Endothelial cell of umbilical vein (primary cell): ENCODE data around the gene C7orf25. TPM values are rescaled to one million over a fixed set of nuclear protein-coding genes. Genes with fewer than 3 reads are reported as not detected.

Source experiments
- BruUV-seq: library from RNA; stranded (reverse); fragments of 400-500 nt; replicated peaks from 2 replicates; lab custom pipeline; 2021; lab: Mats Ljungman, UMichigan
- CTCF ChIA-PET: fragments of 300-600, 350-600 bp; sonication (Branson Sonifier 250); formaldehyde crosslinking; loops from one replicate; lab custom pipeline; 2021; ENCODE audit warnings: antibody characterized with exemption, inconsistent platforms; lab: Charles Lee
- POLR2A ChIA-PET: fragments of 300-600, 350-600 bp; sonication (Branson Sonifier 250); formaldehyde crosslinking; loops from one replicate; lab custom pipeline; 2021; ENCODE audit warnings: antibody characterized with exemption, inconsistent platforms; lab: Charles Lee
- DNase-seq: peaks from one replicate; pipeline ENCODE4 v3.0.0-alpha.2; 2011; ENCODE audit warnings: low read depth, low spot score
- FAIRE-seq: peaks from 2 replicates; lab custom pipeline; 2011; peaks lifted over from hg19 to GRCh38; lab: Jason Lieb, UNC
- H2AFZ ChIP-seq: 2 replicates; pipeline ENCODE4 v1.6.0; 2012; ENCODE audit warnings: low read depth, low read length, control low read depth, inconsistent platforms
- H3K27ac ChIP-seq: 2 replicates; pipeline ENCODE4 v1.5.1; 2011; ENCODE audit warnings: low read depth, mild to moderate bottlenecking, control low read depth, low read length, moderate library complexity; ENCODE audit not compliant: insufficient read depth
- H3K27me3 ChIP-seq, 2 experiments: 2 replicates each; pipeline versions ENCODE4 v1.6.0 to v1.6.1; 2011; ENCODE audit warnings: low read length in 2 of 2, mixed read lengths in 1 of 2; ENCODE audit not compliant: control insufficient read depth in 2 of 2, insufficient read depth in 2 of 2
- H3K36me3 ChIP-seq, 2 experiments: 2 replicates in 1 of 2; 3 replicates in 1 of 2; pipeline ENCODE4 v1.5.1; 2011; ENCODE audit warnings: low read length in 2 of 2, mild to moderate bottlenecking in 1 of 2, moderate library complexity in 1 of 2; ENCODE audit not compliant: control insufficient read depth in 2 of 2, insufficient read depth in 2 of 2; ENCODE audit errors: extremely low read depth in 1 of 2
- H3K4me1 ChIP-seq: 3 replicates; pipeline ENCODE4 v1.5.1; 2011; ENCODE audit warnings: mild to moderate bottlenecking, low read length; ENCODE audit not compliant: control insufficient read depth, insufficient read depth; ENCODE audit errors: extremely low read depth
- H3K4me2 ChIP-seq: 2 replicates; pipeline ENCODE4 v1.6.1; 2011; ENCODE audit warnings: low read length, control low read depth, mixed read lengths; ENCODE audit not compliant: insufficient read depth
- H3K4me3 ChIP-seq, 3 experiments: fragments of 200-600 bp in 1 of 3; sonication (generic), shearing (Covaris generic) in 1 of 3; replicated peaks in 1 of 3; 2 replicates each; pipeline ENCODE4 v1.5.1; 2011 to 2016; ENCODE audit warnings: control low read depth in 3 of 3, low read length in 3 of 3, mild to moderate bottlenecking in 2 of 3, inconsistent platforms in 1 of 3, low read depth in 1 of 3, moderate library complexity in 1 of 3; ENCODE audit not compliant: insufficient read depth in 1 of 3
- H3K79me2 ChIP-seq: 2 replicates; pipeline ENCODE4 v1.6.0; 2012; ENCODE audit warnings: low read length, inconsistent platforms; ENCODE audit not compliant: control insufficient read depth, insufficient read depth
- H3K9ac ChIP-seq: replicated peaks from 2 replicates; pipeline ENCODE3; 2011; ENCODE audit warnings: low read length, control low read depth; ENCODE audit not compliant: insufficient read depth; ENCODE audit errors: extremely low read depth
- H3K9me1 ChIP-seq: replicated peaks from 3 replicates; pipeline ENCODE4 v1.6.0; 2011; ENCODE audit warnings: mild to moderate bottlenecking, low read length; ENCODE audit not compliant: control insufficient read depth, insufficient read depth; ENCODE audit errors: extremely low read depth
- H3K9me3 ChIP-seq: replicated peaks from 2 replicates; pipeline ENCODE4 v1.5.1; 2012; ENCODE audit warnings: low read length, inconsistent platforms; ENCODE audit not compliant: control insufficient read depth, insufficient read depth
- H4K20me1 ChIP-seq: replicated peaks from 2 replicates; pipeline ENCODE3; 2011; ENCODE audit warnings: mild to moderate bottlenecking, low read length; ENCODE audit not compliant: control insufficient read depth, insufficient read depth; ENCODE audit errors: extremely low read depth
- GATA2 ChIP-seq: IDR thresholded peaks from 2 replicates; pipeline ENCODE4 v1.7.0; 2011; ENCODE audit warnings: low read depth, mild to moderate bottlenecking, moderate library complexity, mixed read lengths, low read length; ENCODE audit not compliant: insufficient read length, insufficient read depth
- POLR2AphosphoS5 ChIP-seq: IDR thresholded peaks from 2 replicates; pipeline ENCODE4 v1.6.1; 2012; ENCODE audit warnings: low read depth, mild to moderate bottlenecking, control low read depth, low read length, moderate library complexity; ENCODE audit not compliant: insufficient read depth
- dilution Hi-C: fragments of 300-500 bp; cut with MboI; formaldehyde crosslinking; loops from one replicate; pipeline ENCODE4 v1.15.0; 2019; ENCODE audit warnings: low sequenced_read_pairs; ENCODE audit not compliant: extremely low pct_ligation_motif_present
- intact Hi-C: fragments of 100-400 bp; cut with micrococcal nuclease; formaldehyde crosslinking; loops from one replicate; pipeline ENCODE4 v1.10.0; 2022
- polyA plus RNA-seq, 4 experiments: library from polyadenylated mRNA; depleted of rRNA in 3 of 4; stranded (reverse) in 3 of 4; unstranded in 1 of 4; fragments of >200 nt; gene quantifications; 2 replicates each; pipeline versions ENCODE4 v1.2.1 to v1.2.3, GENCODE V29; 2011 to 2012; ENCODE audit warnings: missing spikeins in 1 of 4
- total RNA-seq: library from RNA; stranded (reverse); gene quantifications from 2 replicates; pipeline ENCODE4 v1.2.3, GENCODE V29; 2021
- TF ChIP-seq, protein P1 (sequence below), 2 donors: IDR thresholded peaks; 1 replicate in 1 of 2; 2 replicates in 1 of 2; pipeline ENCODE4 v1.5.1; 2011; ENCODE audit warnings: low read length in 2 of 2, mild to moderate bottlenecking in 2 of 2, moderate library complexity in 2 of 2, control low read depth in 1 of 2, inconsistent platforms in 1 of 2, low read depth in 1 of 2; ENCODE audit not compliant: insufficient read depth in 1 of 2; ENCODE audit errors: extremely low read depth in 1 of 2

C7orf25 gene
- total and polyA plus RNA-seq, 2 donors (not counting 3 experiments of a cell fraction or from before 2014, with no cell fraction given), result 1.4 to 4.5 TPM

DNA sequence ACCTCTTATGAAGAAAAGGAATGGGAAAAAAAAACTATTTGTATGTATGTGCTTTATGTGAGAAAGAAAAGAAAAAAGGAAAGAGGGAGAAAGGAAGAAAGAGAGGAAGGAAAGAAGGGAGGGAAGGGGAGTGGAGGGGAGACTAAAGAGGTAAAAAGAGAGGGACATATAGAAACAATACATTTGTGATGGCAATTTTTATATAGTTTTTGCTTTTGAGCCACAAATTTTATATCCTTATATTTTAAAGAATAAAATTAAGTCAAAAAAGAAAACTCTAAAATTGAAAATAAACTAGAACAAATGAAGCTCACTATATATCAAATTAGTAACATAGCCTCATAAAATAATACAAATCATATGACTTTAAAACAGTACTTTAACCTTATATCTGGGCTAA is 11.0 kb downstream of the C7orf25 start:
- BruUV-seq, result no TSS peak
- Histone ChIP-seq H3K36me3 (no peaks in the 10 kb centered on the region), H2AFZ (no peak overlapping the region), H3K4me1 (no peaks in the 10 kb centered on the region), H3K27ac (no peak overlapping the region), H3K9me1 (no peaks in the 10 kb centered on the region), H3K9ac (no peak overlapping the region), H3K79me2 (no peaks in the 10 kb centered on the region), H3K4me2 (no peak overlapping the region), H3K4me3 (no peak overlapping the region), H3K9me3 (no peaks in the 10 kb centered on the region), H4K20me1 (no peaks in the 10 kb centered on the region), H3K27me3 (peaks cover 0 to 6% of the 10 kb centered on the region in 2 experiments)
- intact Hi-C loops (no loop called here), dilution Hi-C loops (no loop called here)
- FAIRE-seq, result no peak
- DNase-seq, result no peak
- POLR2A ChIA-PET, result no interaction called here
- CTCF ChIA-PET, result interaction anchor here (1.1 kb wide), 1 partner anchor 10 kb away, joined by 3 read pairs; no protein-coding TSS in a partner anchor
- no peak for TF ChIP-seq POLR2AphosphoS5

DNA sequence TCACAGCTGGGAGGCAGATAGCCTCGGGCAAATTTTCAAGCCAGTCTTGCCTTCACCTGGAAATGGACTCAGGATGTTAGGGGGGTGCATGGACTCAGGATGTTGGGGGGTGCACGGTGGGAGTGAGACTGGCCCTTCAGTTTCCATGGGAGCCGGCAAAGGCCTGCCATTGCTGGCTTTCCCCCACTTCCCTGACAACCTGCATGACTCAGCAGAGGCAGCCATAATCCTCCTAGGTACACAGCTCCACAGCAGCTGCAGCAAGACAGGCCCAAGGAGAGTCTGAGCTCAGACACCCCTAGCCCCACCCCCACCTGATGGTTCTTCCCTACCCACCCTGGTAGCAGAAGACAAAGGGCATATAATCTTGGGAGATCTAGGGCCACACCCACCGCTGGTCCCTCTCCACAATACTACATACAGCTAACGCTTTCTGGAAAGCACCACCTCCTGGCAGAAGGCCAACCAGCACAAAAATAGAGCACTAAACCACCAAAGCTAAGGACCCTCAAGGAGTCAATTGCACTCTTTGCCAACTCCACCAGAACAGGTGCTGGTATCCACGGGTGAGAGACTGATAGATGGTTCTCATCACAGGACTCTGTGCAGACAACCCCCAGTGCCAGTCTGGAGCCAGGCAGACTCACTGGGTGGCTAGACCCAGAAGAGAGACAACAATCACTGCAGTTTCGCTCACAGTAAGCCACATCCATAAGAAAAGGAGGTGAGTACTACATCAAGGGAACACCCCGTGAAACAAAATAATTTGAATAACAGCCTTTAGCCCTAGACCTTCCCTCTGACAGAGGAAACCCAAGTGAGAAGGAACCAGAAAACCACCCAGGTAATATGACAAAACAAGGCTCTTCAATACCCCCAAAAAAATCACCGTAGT is 18.3 kb downstream of the C7orf25 start:
- Histone ChIP-seq H3K9ac (no peak overlapping the region), H2AFZ (no peak overlapping the region), H3K9me1 (no peaks in the 10 kb centered on the region), H3K79me2 (no peaks in the 10 kb centered on the region), H3K4me2 (no peak overlapping the region), H3K27me3 (peaks cover 0 to 2% of the 10 kb centered on the region in 2 experiments), H3K36me3 (no peaks in the 10 kb centered on the region), H3K4me3 (no peak overlapping the region), H3K27ac (no peak overlapping the region), H3K9me3 (no peaks in the 10 kb centered on the region), H4K20me1 (no peaks in the 10 kb centered on the region), H3K4me1 (peaks cover 6% of the 10 kb centered on the region)
- no TSS peak for BruUV-seq
- no peak for FAIRE-seq
- dilution Hi-C loops (no loop called here), intact Hi-C loops (no loop called here)
- ChIA-PET CTCF (interaction anchor here (0.7 kb wide), 2 partner anchors 11 to 17 kb away, joined by 3 read pairs; no protein-coding TSS in a partner anchor), POLR2A (no interaction called here)
- TF ChIP-seq, protein P1, sequence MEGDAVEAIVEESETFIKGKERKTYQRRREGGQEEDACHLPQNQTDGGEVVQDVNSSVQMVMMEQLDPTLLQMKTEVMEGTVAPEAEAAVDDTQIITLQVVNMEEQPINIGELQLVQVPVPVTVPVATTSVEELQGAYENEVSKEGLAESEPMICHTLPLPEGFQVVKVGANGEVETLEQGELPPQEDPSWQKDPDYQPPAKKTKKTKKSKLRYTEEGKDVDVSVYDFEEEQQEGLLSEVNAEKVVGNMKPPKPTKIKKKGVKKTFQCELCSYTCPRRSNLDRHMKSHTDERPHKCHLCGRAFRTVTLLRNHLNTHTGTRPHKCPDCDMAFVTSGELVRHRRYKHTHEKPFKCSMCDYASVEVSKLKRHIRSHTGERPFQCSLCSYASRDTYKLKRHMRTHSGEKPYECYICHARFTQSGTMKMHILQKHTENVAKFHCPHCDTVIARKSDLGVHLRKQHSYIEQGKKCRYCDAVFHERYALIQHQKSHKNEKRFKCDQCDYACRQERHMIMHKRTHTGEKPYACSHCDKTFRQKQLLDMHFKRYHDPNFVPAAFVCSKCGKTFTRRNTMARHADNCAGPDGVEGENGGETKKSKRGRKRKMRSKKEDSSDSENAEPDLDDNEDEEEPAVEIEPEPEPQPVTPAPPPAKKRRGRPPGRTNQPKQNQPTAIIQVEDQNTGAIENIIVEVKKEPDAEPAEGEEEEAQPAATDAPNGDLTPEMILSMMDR (IDR thresholded peaks at IDR 0.05; ENCODE audit: extremely low read depth in 1 of 2, insufficient read depth in 1 of 2, low read depth in 1 of 2, low read length in 2 of 2), result no peak
- no peak for TF ChIP-seq GATA2
- DNase-seq, result no peak
